ENCODE measurements around the gene ZNRF1.

GRCh38 chr16:74990832-74991231 lies 8.0 kb upstream of the ZNRF1 start:
- no peak for TF ChIP-seq TCF12 (IDR thresholded peaks at IDR 0.05; ENCODE audit: low read depth, low read length)
- no peak for TF ChIP-seq CTCF (IDR thresholded peaks at IDR 0.05 in 2 of 3, conservative IDR thresholded peaks at IDR 0.05 in 1 of 3; ENCODE audit: control insufficient read depth in 2 of 3, extremely low read depth in 1 of 3, insufficient read depth in 1 of 3, low read depth in 3 of 3, low read length in 3 of 3)
- TF ChIP-seq USF2 (IDR thresholded peaks at IDR 0.05; ENCODE audit: borderline replicate concordance, low read depth, low read length) = no peak

All from GM12878 (cell line).